ENCODE results near the gene AUNIP.

- no peak for TF ChIP-seq CTCF (IDR thresholded peaks at IDR 0.05; ENCODE audit: insufficient read depth, low read length)
- TF ChIP-seq REST (IDR thresholded peaks at IDR 0.05; ENCODE audit: insufficient replicate concordance, low read depth) = no peak
- no peak for TF ChIP-seq POLR2AphosphoS5 (IDR thresholded peaks at IDR 0.05; ENCODE audit: low read depth)
- no peak for TF ChIP-seq GABPA (IDR thresholded peaks at IDR 0.05; ENCODE audit: low read depth)
Observed at GRCh38 chr1:25811384-25812082, 47.7 kb downstream of the AUNIP start.
